SKM-1 treated with dmso at 0.1 percent for 144 hours (cell line): ENCODE data around the gene BICDL2.
A peak's percentile ranks its signal among the peaks of the same experiment; 100 is the strongest.

Experiments used
- DNase-seq: peaks from one replicate; lab custom pipeline; 2025; ENCODE audit not compliant: unreplicated experiment; lab: John Stamatoyannopoulos, UW

Gene BICDL2

DNA sequence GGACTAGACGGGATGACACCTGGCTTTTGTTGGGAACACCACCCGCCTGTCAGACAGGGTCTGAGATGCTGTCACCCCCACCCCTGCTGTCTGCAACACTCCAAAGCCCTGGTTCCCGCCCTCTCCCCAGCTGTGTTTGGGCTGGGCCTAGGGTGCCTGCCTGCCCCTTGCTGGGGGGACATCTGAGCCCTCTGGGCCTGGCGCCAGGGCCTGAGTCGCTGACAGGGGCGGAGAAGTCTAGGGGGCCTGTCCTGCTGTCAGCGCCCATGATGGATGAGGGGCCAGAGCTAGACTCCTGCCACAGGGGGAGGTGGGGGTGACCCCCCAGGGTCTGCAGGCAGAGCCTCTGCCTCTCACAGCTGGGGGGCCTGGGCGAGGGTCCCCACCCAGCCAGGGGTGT lies 48.9 kb downstream of the BICDL2 start:
- DNase-seq, result no peak

- DNase-seq, result no peak
Observed at GRCh38 chr16:2987286-2987685, 49.5 kb downstream of the BICDL2 start.

- DNase-seq, result no peak
Observed at GRCh38 chr16:2986623-2987188, 50.0 kb downstream of the BICDL2 start.

DNA sequence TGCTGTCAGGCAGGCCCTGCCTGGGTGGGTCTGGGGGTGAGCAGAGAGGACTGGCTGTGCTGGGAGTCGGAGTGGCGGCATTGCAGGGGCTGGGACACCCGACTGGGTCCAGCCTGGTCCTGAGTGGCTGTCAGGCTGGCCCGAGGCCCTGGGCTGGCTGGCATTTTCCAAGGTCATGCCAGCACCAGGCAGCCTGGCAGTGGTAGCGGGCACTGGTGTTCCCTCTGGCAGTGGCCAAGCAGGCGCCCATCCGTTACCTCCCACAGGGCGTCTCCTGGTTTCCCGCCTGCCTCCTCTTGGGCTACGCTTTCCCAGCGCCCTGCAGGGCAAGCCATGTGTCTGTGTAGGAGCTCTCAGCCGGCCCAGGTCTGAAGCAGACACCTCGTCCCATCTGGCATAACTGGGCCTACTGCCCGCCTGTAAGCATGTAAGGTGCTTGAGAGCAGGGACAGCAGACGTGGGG lies 50.8 kb downstream of the BICDL2 start:
- no peak for DNase-seq

GRCh38 chr16:2985462-2985861 lies 51.3 kb downstream of the BICDL2 start:
- no peak for DNase-seq

GRCh38 chr16:2983706-2984136 lies 53.0 kb downstream of the BICDL2 start:
- peak; percentile 80 for DNase-seq

DNA sequence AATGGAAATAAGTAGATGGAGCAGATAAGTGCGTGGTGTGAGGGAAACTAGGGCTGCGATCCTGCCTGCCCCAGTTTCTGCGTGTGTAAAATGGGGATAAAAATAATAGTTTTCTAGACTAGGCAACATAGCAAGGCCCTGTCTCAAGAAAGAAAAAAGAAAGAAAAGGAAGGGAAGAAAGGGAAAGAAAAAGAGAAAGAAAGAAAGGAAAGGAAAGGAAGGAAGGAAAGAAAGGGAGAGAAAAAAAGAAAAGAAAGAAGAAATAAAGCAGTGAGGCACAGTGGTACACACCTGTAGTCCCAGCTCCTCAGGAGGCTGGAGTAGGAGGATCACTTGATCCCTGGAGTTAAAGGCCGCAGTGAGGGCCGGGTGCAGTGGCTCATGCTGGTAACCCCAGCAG lies 54.3 kb downstream of the BICDL2 start:
- DNase-seq, result no peak

DNA sequence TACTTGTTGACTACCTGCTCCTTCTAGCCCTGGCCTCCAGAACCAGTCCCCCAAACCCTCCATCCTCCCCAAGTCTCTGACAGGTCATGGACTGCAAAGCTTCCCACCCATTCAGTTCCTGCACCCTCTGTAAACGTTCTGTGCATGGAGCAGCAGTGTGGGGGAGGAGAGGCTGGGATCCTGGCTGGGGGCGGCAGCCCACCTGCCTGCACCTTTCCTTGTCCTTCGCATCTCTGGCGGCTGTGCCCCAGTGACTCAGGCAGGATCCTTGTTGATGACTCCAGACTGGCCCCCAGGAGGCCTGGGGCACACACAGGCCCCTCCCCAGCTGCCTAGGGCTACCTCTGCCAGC lies 54.9 kb downstream of the BICDL2 start:
- no peak for DNase-seq

DNA sequence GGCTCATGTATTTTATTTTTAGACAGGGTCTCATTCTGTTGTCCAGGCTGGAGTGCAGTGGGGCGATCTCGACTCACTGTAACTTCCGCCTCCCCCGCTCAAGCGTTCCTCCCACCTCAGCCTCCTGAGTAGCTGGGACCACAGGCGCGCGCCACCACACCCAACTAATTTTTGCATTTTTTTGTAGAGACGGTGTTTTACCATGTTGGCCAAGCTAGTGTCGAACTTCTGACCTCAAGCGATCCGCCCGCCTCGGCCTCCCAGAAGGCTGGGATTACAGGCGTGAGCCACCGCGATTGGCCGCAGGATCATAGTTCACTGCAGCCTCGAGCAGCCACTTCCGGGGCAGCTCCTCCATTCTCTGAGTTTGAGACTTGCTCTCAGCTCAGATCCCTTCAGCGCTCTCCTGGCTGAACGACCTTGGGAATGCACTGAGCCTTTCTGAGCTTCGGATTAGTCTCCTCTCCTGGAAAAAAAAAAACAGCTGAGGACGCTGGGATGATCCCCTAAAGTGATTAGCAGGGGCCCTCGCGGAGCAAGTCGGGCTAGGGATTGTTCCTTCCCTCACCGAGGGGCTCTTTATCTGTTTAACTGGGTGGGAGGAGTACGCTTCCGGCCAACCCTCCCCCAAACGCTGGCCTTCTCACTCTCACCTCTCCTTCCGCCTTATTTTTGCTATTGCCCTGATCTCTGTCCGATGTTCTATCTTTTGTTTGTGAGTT lies 55.4 kb downstream of the BICDL2 start:
- DNase-seq, result no peak

DNA sequence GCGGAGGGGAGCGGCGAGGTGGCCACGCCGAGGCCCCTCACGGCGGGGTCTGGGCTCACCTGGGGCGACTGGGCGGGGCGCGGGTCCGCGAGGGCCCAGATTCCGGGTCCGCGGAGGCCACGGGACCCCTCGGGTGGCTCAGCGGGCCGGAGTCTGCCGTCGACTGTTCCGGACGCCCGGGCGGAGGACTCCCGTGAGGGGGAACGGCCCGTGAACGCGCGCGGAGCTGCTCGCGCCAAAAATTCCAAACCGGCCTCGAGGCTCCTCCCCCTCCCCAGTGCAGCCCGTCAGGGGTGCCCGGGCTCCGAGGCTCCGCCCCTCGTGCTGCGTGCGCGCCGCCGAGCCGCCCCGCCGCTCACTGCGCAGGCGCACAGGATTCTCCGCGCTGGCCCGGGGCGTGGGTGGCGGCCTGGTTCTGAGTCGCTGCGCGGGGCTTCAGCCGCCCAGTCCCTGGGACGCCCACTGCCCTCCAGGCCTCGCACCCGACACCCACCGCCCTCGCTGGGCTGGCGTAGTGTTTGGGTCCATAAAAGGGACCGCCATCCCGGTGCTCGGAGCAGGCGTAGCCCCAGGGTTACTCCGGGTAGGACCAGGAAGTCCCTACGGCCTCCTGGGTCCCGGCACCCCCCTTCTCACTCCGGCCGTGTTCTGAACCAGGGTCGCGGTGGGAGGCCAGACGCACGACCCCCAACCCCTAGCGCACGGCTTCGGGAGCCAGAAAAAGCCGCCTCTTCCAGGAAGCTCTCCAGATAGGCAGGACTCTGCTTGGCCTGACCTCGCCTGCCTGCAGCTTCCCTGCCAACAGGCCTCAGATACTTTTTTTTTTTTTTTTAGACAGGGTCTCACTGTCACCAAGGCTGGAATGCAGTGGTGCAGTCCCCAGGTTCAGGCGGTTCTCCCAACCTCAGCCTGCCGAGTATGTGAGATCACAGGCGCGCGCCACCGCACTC lies 56.2 kb downstream of the BICDL2 start, which contains the start of gene PKMYT1:
Gene PKMYT1 (minus strand): TSS at position 220 of the 950 bp plus-strand sequence. CDS start 789 bp downstream, outside the sequence.
- DNase-seq, result peak; percentile 87

- DNase-seq, result no peak
Observed at GRCh38 chr16:2979669-2980226, 57.0 kb downstream of the BICDL2 start.
